A549 (cell line): Measurements from ENCODE around the gene MLLT10. TPM values are rescaled to one million over a fixed set of nuclear protein-coding genes. Genes with fewer than 3 reads are reported as not detected.

Source experiments
- ATAC-seq, 2 experiments: fragments of 200-7000 bp in 1 of 2; fragments of >200 bp in 1 of 2; cut with Nextera tagmentation in 1 of 2; cut with Tn5 transposase in 1 of 2; 3 replicates each; pipeline versions ENCODE4 v1.8.0 to v1.9.1; 2018 to 2020; ENCODE audit warnings: mild to moderate bottlenecking in 1 of 2, moderate library complexity in 1 of 2
- CTCF ChIA-PET: fragments of 300-600 bp; sonication (Branson Sonifier 250); formaldehyde crosslinking; extraction: SDS; loops from one replicate; lab custom pipeline; 2021; ENCODE audit warnings: antibody characterized with exemption, inconsistent platforms; lab: Yijun Ruan, JAX
- POLR2A ChIA-PET: fragments of 350-600 bp; formaldehyde crosslinking; extraction: SDS; loops from one replicate; lab custom pipeline; 2021; ENCODE audit warnings: antibody characterized with exemption, inconsistent platforms; lab: Yijun Ruan, JAX
- DNase-seq, 2 experiments: peaks; one replicate each; pipeline versions ENCODE4 v3.0.0 to v3.0.0-alpha.2; 2011 to 2016; ENCODE audit warnings: low read depth in 1 of 2, low spot score in 1 of 2
- FAIRE-seq: peaks from 2 replicates; lab custom pipeline; 2011; peaks lifted over from hg19 to GRCh38; lab: Jason Lieb, UNC
- H3K27ac ChIP-seq, 2 experiments: fragments of >200 bp; sonication (Bioruptor Twin); formaldehyde crosslinking; 3 replicates each; pipeline ENCODE4 v1.5.1; 2016 to 2017
- H3K4me1 ChIP-seq: fragments of >200 bp; sonication (Bioruptor Twin); formaldehyde crosslinking; 3 replicates; pipeline ENCODE4 v1.6.1; 2016
- H3K4me2 ChIP-seq: fragments of >200 bp; sonication (Bioruptor Twin); formaldehyde crosslinking; 3 replicates; pipeline ENCODE4 v1.6.1; 2016
- H3K4me3 ChIP-seq: fragments of >200 bp; sonication (Bioruptor Twin); formaldehyde crosslinking; 3 replicates; pipeline ENCODE4 v1.5.1; 2016
- H3K9me3 ChIP-seq: fragments of >200 bp; sonication (Bioruptor Twin); formaldehyde crosslinking; 3 replicates; pipeline ENCODE4 v1.6.1; 2016
- BCL3 ChIP-seq: fragments of >200 bp; sonication (Bioruptor Twin); formaldehyde crosslinking; IDR thresholded peaks from 3 replicates; pipeline ENCODE4 v1.6.1; 2016
- CHD2 ChIP-seq: fragments of 150-350 bp; IDR thresholded peaks from 2 replicates; pipeline ENCODE4 v1.6.1; 2014; ENCODE audit warnings: low read length; ENCODE audit not compliant: partially characterized antibody
- FOSB ChIP-seq: fragments of 250-450 bp; sonication (Bioruptor Pico); IDR thresholded peaks from 2 replicates; pipeline ENCODE4 v1.5.0; 2020; ENCODE audit warnings: mild to moderate bottlenecking, moderate library complexity
- FOXS1 ChIP-seq: fragments of 250-450 bp; sonication (Bioruptor Pico); IDR thresholded peaks from 2 replicates; pipeline ENCODE4 v1.5.0; 2020; ENCODE audit warnings: mild to moderate bottlenecking, moderate library complexity
- HES2 ChIP-seq: fragments of >200 bp; sonication (Bioruptor Twin); formaldehyde crosslinking; IDR thresholded peaks from 2 replicates; pipeline ENCODE4 v1.6.1; 2016
- HOXA7 ChIP-seq: fragments of 250-450 bp; sonication (Bioruptor Pico); IDR thresholded peaks from 2 replicates; pipeline ENCODE4 v1.5.0; 2020; ENCODE audit warnings: mild to moderate bottlenecking, moderate library complexity
- HOXB13 ChIP-seq: fragments of 250-450 bp; sonication (Bioruptor Pico); IDR thresholded peaks from 2 replicates; pipeline ENCODE4 v1.5.0; 2020; ENCODE audit warnings: low read depth, mild to moderate bottlenecking, moderate library complexity
- KDM1A ChIP-seq: fragments of 200-600 bp; sonication (generic); IDR thresholded peaks from 2 replicates; pipeline ENCODE4 v1.6.1; 2016; ENCODE audit warnings: low read depth, mild to moderate bottlenecking
- MAFK ChIP-seq: fragments of 450-650 bp; IDR thresholded peaks from 2 replicates; pipeline ENCODE4 v1.6.1; 2014; ENCODE audit not compliant: partially characterized antibody
- MAZ ChIP-seq: fragments of 150-350 bp; IDR thresholded peaks from 2 replicates; pipeline ENCODE4 v1.6.1; 2014; ENCODE audit warnings: antibody characterized with exemption, low read depth, low read length, borderline replicate concordance
- NPAS2 ChIP-seq: fragments of 250-450 bp; sonication (Bioruptor Pico); IDR thresholded peaks from 2 replicates; pipeline ENCODE4 v1.8.0; 2022; ENCODE audit warnings: mild to moderate bottlenecking, moderate library complexity, borderline replicate concordance
- NR3C1 ChIP-seq: fragments of >200 bp; sonication (Bioruptor Twin); formaldehyde crosslinking; IDR thresholded peaks from 3 replicates; pipeline ENCODE4 v1.6.1; 2017
- REST ChIP-seq: fragments of 200-600 bp; sonication (generic); IDR thresholded peaks from 2 replicates; pipeline ENCODE4 v1.6.1; 2016; ENCODE audit warnings: antibody characterized with exemption, mild to moderate bottlenecking, moderate library complexity
- SMC3 ChIP-seq: fragments of >200 bp; sonication (Bioruptor Twin); formaldehyde crosslinking; IDR thresholded peaks from 3 replicates; pipeline ENCODE4 v1.6.1; 2018; ENCODE audit warnings: inconsistent platforms
- TP53 ChIP-seq: fragments of 250-450 bp; sonication (Bioruptor Pico); IDR thresholded peaks from 2 replicates; pipeline ENCODE4 v1.5.0; 2021; ENCODE audit warnings: mild to moderate bottlenecking, moderate library complexity
- ZFP36 ChIP-seq: fragments of 450-650 bp; IDR thresholded peaks from 2 replicates; pipeline ENCODE4 v1.6.1; 2014; ENCODE audit warnings: borderline replicate concordance; ENCODE audit not compliant: partially characterized antibody
- WGBS: methylation state at CpG from one replicate; pipeline ENCODE4 v1.1.6; 2017; ENCODE audit errors: missing lambda C conversion rate; 5-methylcytosine and 5-hydroxymethylcytosine counted together
- polyA plus RNA-seq, 4 experiments: library from polyadenylated mRNA; depleted of rRNA in 3 of 4; stranded (reverse); fragments of >200 nt; fragmentation: RNase III in 1 of 4; extraction: RNeasy Plus Mini Kit Qiagen cat#74134 plus additional on column Dnase treatment in 1 of 4; gene quantifications; 2 replicates in 3 of 4; 3 replicates in 1 of 4; pipeline ENCODE4 v1.2.3, GENCODE V29; 2011 to 2017

MLLT10 gene
- polyA plus RNA-seq, 2 of the 4 experiments (the other 2 are of a cell fraction): 41.7 to 54.1 TPM

- no peak for TF ChIP-seq REST
- TF ChIP-seq FOSB: no peak
- no peak for TF ChIP-seq SMC3
- no peak for TF ChIP-seq MAFK
- TF ChIP-seq HES2: no peak
- no peak for TF ChIP-seq TP53
- no peak for TF ChIP-seq ZFP36
These were observed 45.6 kb upstream of the MLLT10 start (continued) for GRCh38 chr10:21488246-21488956.

GRCh38 chr10:21488957-21489446 is 45.0 kb upstream of the MLLT10 start:
- Histone ChIP-seq H3K4me3 (no peak overlapping the region), H3K9me3 (no peaks in the 10 kb centered on the region), H3K4me1 (peaks cover 56% of the 10 kb centered on the region), H3K4me2 (peak overlapping the region; percentile 29; the same call in 2 of the 3 replicates), H3K27ac (peak overlapping the region; percentile 34 to 74; a peak in 5 of 6 replicates)
- ChIA-PET CTCF (interaction anchor here (0.9 to 9.4 kb wide), 2 partner anchors 108 to 210 kb away, joined by 3 to 97 read pairs; no protein-coding TSS in a partner anchor), POLR2A (no interaction called here)
- no peak for DNase-seq
- FAIRE-seq: no peak
- TF ChIP-seq MAZ (no peak), MAFK (peak; percentile 83)
- WGBS: 76% methylated on average over 5 of the region's 5 CpGs
- peak in 1 of 2 experiments; percentile 27; a peak in 1 of 6 replicates for ATAC-seq

- ChIA-PET POLR2A (no interaction called here), CTCF (interaction anchor here (0.6 to 9.4 kb wide), 2 partner anchors 67 to 211 kb away, joined by 3 to 97 read pairs; no protein-coding TSS in a partner anchor)
- Histone ChIP-seq H3K27ac (no peak overlapping the region), H3K4me1 (peaks cover 59% of the 10 kb centered on the region), H3K4me3 (no peak overlapping the region), H3K9me3 (no peaks in the 10 kb centered on the region), H3K4me2 (no peak overlapping the region)
- ATAC-seq (no peak), DNase-seq (no peak), FAIRE-seq (no peak)
- 93% methylated on average over 4 of the region's 4 CpGs for WGBS
- TF ChIP-seq NPAS2 (CRISPR knock-in tag) (no peak), BCL3 (no peak), NR3C1 (no peak), KDM1A (no peak), CHD2 (no peak), HOXB13 (no peak), FOXS1 (no peak), HES2 (no peak), HOXA7 (CRISPR knock-in tag) (no peak), ZFP36 (no peak), FOSB (no peak)
These were observed 43.9 kb upstream of the MLLT10 start for GRCh38 chr10:21490028-21490710.
